ENCODE results near the gene PTPRG. TPM values are rescaled to one million over a fixed set of nuclear protein-coding genes. Genes with fewer than 3 reads are reported as not detected.

PTPRG gene
- total RNA-seq, 1 donor from 2014 or later = 39.6 TPM

DNA sequence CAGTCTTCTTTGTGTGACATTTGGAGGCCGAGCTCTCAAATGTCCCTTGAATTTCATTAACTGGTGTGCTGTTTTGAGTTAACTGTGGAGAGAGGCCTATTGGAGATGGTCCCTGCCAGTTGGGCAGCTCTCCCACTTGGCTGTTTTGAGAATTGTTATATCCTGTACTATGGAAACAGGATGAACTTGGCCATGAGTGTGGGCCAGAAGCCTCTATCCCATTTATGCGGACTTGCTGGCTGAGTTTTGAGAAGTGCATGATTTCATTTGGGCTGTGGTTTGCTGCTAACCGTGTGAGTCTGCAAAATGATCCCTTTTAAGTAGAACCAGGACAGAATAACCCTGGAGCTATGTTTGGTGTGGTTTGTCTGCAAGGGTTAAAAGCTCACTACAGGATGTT is 366.0 kb downstream of the PTPRG start:
- peak; percentile 76 for FAIRE-seq
- no peak overlapping the region for H2AFZ ChIP-seq (ENCODE audit: low read depth, low read length)
- H3K4me3 Mint-ChIP-seq (ENCODE audit: unreplicated experiment) = peak overlapping the region; percentile 12

DNA sequence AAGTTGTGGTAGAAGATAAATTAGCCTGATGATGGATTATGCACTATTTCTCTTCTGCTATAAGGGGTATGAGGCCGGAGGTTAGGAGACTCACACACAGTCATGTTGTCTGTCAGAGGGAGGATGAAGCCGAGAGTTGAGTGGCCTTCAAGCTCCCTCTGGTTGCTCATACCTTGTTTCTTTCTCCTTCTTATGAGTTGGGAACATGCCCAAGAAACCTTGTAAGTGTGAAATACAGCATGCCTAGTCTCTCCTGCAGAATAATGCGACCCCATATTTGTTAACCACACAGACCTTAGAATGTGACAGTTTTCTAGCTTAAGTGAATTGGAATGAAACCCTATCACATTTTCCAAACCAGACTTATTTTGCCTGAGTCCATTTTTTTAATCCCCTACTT is 366.7 kb downstream of the PTPRG start:
- Histone ChIP-seq H3K79me2 (ENCODE audit: insufficient read depth, low read length) (no peaks in the 10 kb centered on the region), H3K9me3 (ENCODE audit: insufficient read depth, low read depth, low read length) (no peaks in the 10 kb centered on the region), H2AFZ (ENCODE audit: low read depth, low read length) (no peak overlapping the region), H3K4me1 (ENCODE audit: insufficient read depth, low read length) (peaks cover 8% of the 10 kb centered on the region), H3K4me3 (ENCODE audit: insufficient read depth, low read depth, low read length) (no peak overlapping the region), H3K27me3 (ENCODE audit: insufficient read depth, low read length) (no peaks in the 10 kb centered on the region), H3K36me3 (ENCODE audit: insufficient read depth, low read length) (no peaks in the 10 kb centered on the region), H3K4me2 (ENCODE audit: low read length) (no peak overlapping the region), H3K9ac (ENCODE audit: low read length) (no peak overlapping the region), H3K27ac (ENCODE audit: low read depth, low read length) (no peak overlapping the region), H4K20me1 (ENCODE audit: insufficient read depth, low read length) (peaks cover 25% of the 10 kb centered on the region)
- peak; percentile 61 for DNase-seq (ENCODE audit: low read depth)
- Mint-ChIP-seq H3K4me3 (ENCODE audit: unreplicated experiment) (peak overlapping the region; percentile 34), H3K36me3 (ENCODE audit: low read depth, unreplicated experiment) (no peaks in the 10 kb centered on the region), H3K9me3 (ENCODE audit: unreplicated experiment) (no peaks in the 10 kb centered on the region), H3K4me1 (ENCODE audit: low read depth, unreplicated experiment) (peaks cover 31% of the 10 kb centered on the region), H3K27ac (ENCODE audit: unreplicated experiment) (no peak overlapping the region), H3K27me3 (ENCODE audit: low read depth, unreplicated experiment) (no peaks in the 10 kb centered on the region)
- no peak for TF ChIP-seq EZH2 (IDR thresholded peaks at IDR 0.05; ENCODE audit: insufficient read depth, low read length)
- TF ChIP-seq, protein P1, sequence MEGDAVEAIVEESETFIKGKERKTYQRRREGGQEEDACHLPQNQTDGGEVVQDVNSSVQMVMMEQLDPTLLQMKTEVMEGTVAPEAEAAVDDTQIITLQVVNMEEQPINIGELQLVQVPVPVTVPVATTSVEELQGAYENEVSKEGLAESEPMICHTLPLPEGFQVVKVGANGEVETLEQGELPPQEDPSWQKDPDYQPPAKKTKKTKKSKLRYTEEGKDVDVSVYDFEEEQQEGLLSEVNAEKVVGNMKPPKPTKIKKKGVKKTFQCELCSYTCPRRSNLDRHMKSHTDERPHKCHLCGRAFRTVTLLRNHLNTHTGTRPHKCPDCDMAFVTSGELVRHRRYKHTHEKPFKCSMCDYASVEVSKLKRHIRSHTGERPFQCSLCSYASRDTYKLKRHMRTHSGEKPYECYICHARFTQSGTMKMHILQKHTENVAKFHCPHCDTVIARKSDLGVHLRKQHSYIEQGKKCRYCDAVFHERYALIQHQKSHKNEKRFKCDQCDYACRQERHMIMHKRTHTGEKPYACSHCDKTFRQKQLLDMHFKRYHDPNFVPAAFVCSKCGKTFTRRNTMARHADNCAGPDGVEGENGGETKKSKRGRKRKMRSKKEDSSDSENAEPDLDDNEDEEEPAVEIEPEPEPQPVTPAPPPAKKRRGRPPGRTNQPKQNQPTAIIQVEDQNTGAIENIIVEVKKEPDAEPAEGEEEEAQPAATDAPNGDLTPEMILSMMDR (IDR thresholded peaks at IDR 0.05; ENCODE audit: insufficient read depth, low read depth, low read length) = no peak
- peak; percentile 81 for FAIRE-seq

More for the DNA sequence above, 366.0 kb downstream of the PTPRG start:
- Histone ChIP-seq H3K36me3 (ENCODE audit: insufficient read depth, low read length) (no peaks in the 10 kb centered on the region), H3K27ac (ENCODE audit: low read depth, low read length) (peak overlapping the region; percentile 59), H3K79me2 (ENCODE audit: insufficient read depth, low read length) (no peaks in the 10 kb centered on the region), H4K20me1 (ENCODE audit: insufficient read depth, low read length) (peaks cover 29% of the 10 kb centered on the region), H3K9me3 (ENCODE audit: insufficient read depth, low read depth, low read length) (no peaks in the 10 kb centered on the region), H3K27me3 (ENCODE audit: insufficient read depth, low read length) (no peaks in the 10 kb centered on the region), H3K4me2 (ENCODE audit: low read length) (peak overlapping the region; percentile 54), H3K4me1 (ENCODE audit: insufficient read depth, low read length) (peaks cover 8% of the 10 kb centered on the region), H3K9ac (ENCODE audit: low read length) (no peak overlapping the region), H3K4me3 (ENCODE audit: insufficient read depth, low read depth, low read length) (no peak overlapping the region)
- H3K9me3 Mint-ChIP-seq (ENCODE audit: unreplicated experiment) = no peaks in the 10 kb centered on the region
- H3K4me1 Mint-ChIP-seq (ENCODE audit: low read depth, unreplicated experiment) = peaks cover 32% of the 10 kb centered on the region
- H3K27me3 Mint-ChIP-seq (ENCODE audit: low read depth, unreplicated experiment) = no peaks in the 10 kb centered on the region
- TF ChIP-seq, protein P1 (IDR thresholded peaks at IDR 0.05; ENCODE audit: insufficient read depth, low read depth, low read length) = no peak
- TF ChIP-seq EZH2 (IDR thresholded peaks at IDR 0.05; ENCODE audit: insufficient read depth, low read length) = no peak
- H3K27ac Mint-ChIP-seq (ENCODE audit: unreplicated experiment) = peak overlapping the region; percentile 84
- no peaks in the 10 kb centered on the region for H3K36me3 Mint-ChIP-seq (ENCODE audit: low read depth, unreplicated experiment)
- peak; percentile 93 for DNase-seq (ENCODE audit: low read depth)

DNA sequence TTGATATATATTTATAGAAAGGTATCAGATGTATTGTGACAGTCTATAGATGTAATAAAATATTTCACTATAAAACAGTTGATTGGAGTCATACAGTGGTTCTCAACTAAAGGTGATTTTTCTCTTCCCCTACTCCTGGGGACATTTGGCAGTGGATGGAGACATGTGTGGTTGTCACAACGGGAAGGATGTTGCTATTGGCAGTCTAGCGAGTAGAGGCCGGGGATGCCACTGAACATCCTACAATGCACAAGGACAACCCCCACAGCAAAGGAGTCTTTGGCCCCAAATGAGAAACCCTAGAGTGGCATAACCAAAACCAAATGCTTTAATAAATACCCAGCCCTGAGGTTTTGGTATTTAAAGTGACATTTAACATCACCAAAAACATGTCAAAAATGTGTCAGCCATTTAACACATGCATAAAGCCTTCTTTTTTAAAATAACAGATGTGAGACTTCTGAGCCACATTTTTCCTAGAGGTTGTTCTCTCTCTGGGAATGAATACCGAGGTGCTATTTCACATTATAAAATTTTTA is 367.5 kb downstream of the PTPRG start:
- no peak overlapping the region for H3K4me3 Mint-ChIP-seq (ENCODE audit: unreplicated experiment)
- H3K27me3 ChIP-seq (ENCODE audit: insufficient read depth, low read length) = no peaks in the 10 kb centered on the region
- H3K4me1 ChIP-seq (ENCODE audit: insufficient read depth, low read length) = peaks cover 8% of the 10 kb centered on the region
- H3K4me1 Mint-ChIP-seq (ENCODE audit: low read depth, unreplicated experiment) = peaks cover 31% of the 10 kb centered on the region
- no peaks in the 10 kb centered on the region for H3K27me3 Mint-ChIP-seq (ENCODE audit: low read depth, unreplicated experiment)
- no peak overlapping the region for H3K27ac Mint-ChIP-seq (ENCODE audit: unreplicated experiment)
- no peak overlapping the region for H3K27ac ChIP-seq (ENCODE audit: low read depth, low read length)
- no peak overlapping the region for H2AFZ ChIP-seq (ENCODE audit: low read depth, low read length)
- H3K9ac ChIP-seq (ENCODE audit: low read length) = no peak overlapping the region
- no peak overlapping the region for H3K4me2 ChIP-seq (ENCODE audit: low read length)
- DNase-seq (ENCODE audit: low read depth) = no peak
- TF ChIP-seq, protein P1 (IDR thresholded peaks at IDR 0.05; ENCODE audit: insufficient read depth, low read depth, low read length) = no peak
- no peak for TF ChIP-seq EZH2 (IDR thresholded peaks at IDR 0.05; ENCODE audit: insufficient read depth, low read length)
- H3K4me3 ChIP-seq (ENCODE audit: insufficient read depth, low read depth, low read length) = no peak overlapping the region
- H3K79me2 ChIP-seq (ENCODE audit: insufficient read depth, low read length) = no peaks in the 10 kb centered on the region
- no peaks in the 10 kb centered on the region for H3K36me3 ChIP-seq (ENCODE audit: insufficient read depth, low read length)
- FAIRE-seq = no peak
- no peaks in the 10 kb centered on the region for H3K36me3 Mint-ChIP-seq (ENCODE audit: low read depth, unreplicated experiment)
- H3K9me3 Mint-ChIP-seq (ENCODE audit: unreplicated experiment) = no peaks in the 10 kb centered on the region
- no peaks in the 10 kb centered on the region for H3K9me3 ChIP-seq (ENCODE audit: insufficient read depth, low read depth, low read length)
- peaks cover 31% of the 10 kb centered on the region for H4K20me1 ChIP-seq (ENCODE audit: insufficient read depth, low read length)
